Left renal pelvis (tissue), 4 donors: Measurements from ENCODE around the gene FBXL20. TPM values are rescaled to one million over a fixed set of nuclear protein-coding genes. Genes with fewer than 3 reads are reported as not detected.
"Not testable (repeated sequence)": the region's sequence is repeated elsewhere in the genome, so short reads cannot be mapped to it uniquely, and the experiment has no call there.

Experiments used
- DNase-seq, 4 donors: peaks; one replicate each; pipeline ENCODE4 v3.0.0-alpha.2; 2013; ENCODE audit warnings: low read depth in 4 of 4, low spot score in 3 of 4
- polyA plus RNA-seq, 4 donors: library from polyadenylated mRNA; unstranded; fragments of 120-200 nt; gene quantifications; one replicate each; pipeline ENCODE4 v1.2.1, GENCODE V29; 2013; ENCODE audit not compliant: insufficient read length in 4 of 4

FBXL20 gene
- polyA plus RNA-seq, 4 donors: 12.9 to 14.3 (median 13.6) TPM

DNA sequence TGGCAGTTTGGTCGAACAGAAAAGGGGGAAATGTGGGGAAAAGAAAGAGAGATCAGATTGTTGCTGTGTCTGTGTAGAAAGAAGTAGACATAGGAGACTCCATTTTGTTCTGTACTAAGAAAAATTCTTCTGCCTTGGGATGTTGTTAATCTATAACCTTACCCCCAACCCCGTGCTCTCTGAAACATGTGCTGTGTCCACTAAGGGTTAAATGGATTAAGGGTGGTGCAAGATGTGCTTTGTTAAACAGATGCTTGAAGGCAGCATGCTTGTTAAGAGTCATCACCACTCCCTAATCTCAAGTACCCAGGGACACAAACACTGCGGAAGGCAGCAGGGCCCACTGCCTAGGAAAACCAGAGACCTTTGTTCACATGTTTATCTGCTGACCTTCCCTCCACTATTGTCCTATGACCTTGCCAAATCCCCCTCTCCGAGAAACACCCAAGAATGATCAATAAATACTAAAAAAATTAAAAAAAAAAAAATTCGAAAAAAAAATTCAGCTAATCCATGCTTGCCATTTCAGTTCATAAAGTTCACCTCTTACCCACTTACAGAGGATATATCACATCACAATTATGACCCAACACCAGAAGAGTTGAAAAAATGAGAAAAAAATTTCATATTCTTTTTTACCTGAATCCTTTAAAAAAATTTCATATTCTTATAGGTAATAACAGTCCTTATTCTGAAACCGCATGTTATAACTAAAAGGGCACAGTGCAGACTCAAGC lies 67.2 kb downstream of the FBXL20 start:
- DNase-seq: not testable (repeated sequence)

- DNase-seq: no peak
Observed at GRCh38 chr17:39332092-39332491, 69.3 kb downstream of the FBXL20 start.

DNA sequence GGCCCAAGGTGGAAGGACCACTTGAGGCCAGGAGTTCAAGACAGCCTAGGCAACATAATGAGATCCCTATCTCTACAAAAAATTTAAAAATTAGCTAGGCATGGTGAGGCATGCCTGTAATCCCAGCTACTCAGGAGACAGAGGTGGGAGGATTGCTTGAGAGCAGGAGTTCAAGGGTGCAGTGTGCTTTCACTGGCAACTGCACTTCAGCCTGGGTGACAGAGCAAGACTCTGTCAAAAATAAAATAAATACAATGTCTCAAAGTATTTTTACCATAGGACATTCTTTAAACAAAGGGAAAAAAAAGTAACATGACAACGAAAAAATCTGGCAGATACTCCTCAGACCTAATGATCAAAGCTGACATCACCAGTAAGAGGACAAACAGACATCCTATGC lies 72.6 kb downstream of the FBXL20 start:
- DNase-seq: no peak

DNA sequence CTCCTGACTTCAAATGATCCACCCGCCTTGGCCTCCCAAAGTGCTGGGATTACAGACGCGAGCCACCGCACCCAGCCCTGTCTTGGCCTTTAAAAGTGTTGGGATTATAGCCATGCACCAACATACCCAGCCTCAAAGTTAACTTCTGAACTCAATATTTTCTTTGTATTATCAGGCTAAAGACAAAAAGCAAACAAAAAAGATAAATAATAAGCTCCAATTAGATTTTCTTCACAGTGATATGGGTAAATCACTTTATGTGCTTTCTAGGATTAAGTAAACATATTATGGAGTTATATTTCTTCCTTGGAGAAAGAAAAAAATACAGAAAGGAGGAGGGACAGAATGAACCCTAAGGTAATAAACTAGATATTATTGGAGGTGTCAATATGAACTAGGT lies 74.3 kb downstream of the FBXL20 start:
- DNase-seq: no peak

- no peak for DNase-seq
Observed at GRCh38 chr17:39325528-39326240, 75.7 kb downstream of the FBXL20 start.

DNA sequence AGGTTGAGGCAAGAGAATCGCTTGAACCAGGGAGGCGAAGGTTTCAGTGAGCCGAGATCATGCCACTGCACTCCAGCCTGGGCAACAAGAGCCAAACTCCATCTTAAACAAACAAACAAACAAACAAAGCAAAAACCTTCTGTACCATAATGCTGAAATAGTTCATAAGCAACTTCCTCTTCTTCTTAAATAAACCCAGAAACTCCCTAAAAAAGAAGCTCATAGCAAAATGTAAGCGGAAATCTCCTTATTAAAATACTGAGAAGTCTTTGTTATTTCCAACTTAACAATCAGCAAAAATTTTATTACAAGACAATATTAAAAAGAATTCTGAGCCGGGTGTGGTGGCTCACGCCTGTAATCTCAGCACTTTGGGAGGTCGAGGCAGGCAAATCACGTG lies 82.8 kb downstream of the FBXL20 start:
- no peak for DNase-seq

DNA sequence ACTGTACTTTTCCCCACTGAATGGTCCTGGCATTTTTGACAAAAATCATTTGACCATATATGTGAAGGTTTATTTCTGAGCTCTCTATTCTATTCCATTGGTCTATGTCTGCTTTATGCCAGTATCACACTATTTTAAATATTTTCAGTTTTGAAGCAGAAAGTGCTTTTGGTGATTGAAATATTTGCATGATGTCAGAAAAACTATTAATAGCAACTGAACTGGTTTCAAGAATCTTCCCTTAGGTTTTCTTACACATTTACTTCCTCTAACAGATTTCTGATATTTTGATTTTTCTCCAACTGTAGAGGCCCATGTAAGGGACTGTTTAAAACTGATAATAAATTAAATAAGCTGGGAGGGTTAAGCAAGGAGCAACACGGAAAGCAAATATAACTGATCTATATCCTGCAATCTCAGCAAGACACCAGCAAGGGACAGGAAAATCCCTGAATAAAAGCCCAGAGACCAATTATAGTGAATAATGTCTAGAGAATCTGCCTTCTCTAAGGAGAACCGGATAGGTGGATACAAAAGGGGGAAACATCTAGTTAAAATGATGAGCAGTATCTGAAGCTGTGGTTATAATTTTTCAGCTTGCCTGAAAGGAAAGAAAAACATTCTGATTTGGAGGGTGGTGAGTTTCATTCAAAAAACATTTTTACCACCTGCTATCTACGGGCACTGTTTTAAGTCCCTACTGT lies 94.8 kb downstream of the FBXL20 start:
- DNase-seq: no peak

DNA sequence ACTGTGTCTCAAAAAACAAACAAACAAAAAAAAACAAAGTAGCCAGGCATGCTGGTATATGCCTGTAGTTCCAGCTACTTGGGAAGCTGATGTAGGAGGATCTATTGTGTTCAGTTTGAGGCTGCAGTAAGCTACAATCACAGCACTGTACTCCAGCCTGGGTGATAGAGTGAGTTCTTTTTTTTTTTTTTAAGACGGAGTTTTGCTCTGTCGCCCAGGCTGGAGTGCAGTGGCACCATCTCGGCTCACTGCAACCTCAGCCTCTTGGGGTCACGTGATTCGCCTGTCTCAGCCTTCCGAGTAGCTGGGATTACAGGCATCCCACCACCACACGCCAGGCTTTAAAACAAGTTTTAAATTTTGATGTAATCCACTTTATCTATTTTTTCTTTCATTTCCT lies 95.4 kb downstream of the FBXL20 start:
- no peak for DNase-seq

- DNase-seq: no peak
Observed at GRCh38 chr17:39304188-39304587, 97.2 kb downstream of the FBXL20 start.

- no peak for DNase-seq
Observed at GRCh38 chr17:39294060-39294459, 107.4 kb downstream of the FBXL20 start.

DNA sequence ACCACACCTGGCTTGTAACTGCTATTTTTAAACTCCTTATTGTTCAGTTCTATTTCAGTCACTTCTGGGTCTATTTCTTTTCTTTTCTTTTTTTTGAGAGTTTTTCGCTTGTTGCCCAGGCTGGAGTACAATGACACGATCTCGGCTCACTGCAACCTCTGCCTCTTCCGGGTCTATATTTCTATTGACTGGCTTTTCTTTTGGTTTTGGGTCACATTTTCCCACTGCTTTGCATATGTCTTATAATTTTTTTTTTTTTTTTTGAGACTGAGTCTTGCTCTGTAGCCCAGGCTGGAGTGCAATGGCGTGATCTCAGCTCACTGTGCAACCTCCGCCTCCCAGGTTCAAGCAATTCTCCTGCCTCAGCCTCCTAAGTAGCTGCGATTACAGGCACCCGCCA lies 108.9 kb downstream of the FBXL20 start:
- DNase-seq: not testable (repeated sequence)

DNA sequence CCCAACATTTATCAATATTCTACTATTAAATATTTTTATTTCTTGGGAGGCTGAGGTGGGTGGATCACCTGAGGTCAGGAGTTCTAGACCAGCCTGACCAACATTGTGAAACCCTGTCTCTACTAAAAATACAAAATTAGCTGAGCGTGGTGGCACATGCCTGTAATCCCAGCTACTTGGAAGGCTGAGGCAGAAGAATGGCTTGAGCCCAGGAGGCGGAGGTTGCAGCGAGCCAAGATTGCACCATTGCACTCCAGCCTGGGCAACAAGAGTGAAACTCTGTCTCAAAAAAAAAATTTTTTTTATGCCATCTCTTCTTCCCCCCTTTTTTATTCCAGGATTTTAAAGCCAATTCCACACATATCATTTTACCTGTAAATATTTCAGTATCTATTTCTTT lies 114.9 kb downstream of the FBXL20 start:
- not testable (repeated sequence) for DNase-seq

DNA sequence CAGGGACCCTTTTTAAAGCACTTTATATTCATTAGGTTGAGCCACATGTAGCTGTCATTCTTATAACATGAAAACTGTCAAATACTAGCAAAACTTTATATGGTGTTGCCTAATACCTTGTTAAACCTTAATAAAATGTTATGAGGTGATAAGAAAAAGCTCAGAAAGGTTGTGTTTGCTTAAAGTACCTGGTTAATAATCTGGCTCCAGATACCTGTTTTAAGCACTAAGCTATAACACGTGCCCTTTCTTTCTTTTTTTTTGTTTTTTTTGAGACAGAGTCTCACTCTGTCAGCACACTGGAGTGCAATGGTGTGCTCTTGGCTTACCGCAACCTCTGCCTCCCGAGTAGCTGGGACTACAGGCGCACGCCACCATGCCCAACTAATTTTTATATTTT lies 116.7 kb downstream of the FBXL20 start:
- DNase-seq: no peak

GRCh38 chr17:39283896-39284295 lies 117.5 kb downstream of the FBXL20 start:
- DNase-seq: no peak

DNA sequence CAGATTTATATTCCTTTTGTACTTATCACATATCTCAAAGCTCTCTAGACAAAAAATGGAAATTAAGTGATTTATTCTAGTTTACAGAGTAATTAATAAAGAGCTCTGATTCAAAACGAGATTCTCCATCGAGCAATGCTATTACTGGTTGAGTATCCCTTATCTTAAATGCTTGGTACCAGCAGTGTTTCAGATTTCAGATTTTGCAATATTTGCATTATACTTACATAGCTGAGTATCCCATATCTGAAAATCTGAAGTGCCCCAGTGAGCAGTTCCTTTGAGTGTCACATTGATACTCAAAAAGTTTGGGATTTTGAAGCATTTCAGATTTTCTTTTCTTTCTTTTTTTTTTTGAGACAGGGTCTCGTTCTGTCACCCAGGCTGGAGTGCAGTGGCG lies 118.3 kb downstream of the FBXL20 start:
- DNase-seq: no peak

GRCh38 chr17:39281806-39282205 lies 119.6 kb downstream of the FBXL20 start:
- DNase-seq: no peak

DNA sequence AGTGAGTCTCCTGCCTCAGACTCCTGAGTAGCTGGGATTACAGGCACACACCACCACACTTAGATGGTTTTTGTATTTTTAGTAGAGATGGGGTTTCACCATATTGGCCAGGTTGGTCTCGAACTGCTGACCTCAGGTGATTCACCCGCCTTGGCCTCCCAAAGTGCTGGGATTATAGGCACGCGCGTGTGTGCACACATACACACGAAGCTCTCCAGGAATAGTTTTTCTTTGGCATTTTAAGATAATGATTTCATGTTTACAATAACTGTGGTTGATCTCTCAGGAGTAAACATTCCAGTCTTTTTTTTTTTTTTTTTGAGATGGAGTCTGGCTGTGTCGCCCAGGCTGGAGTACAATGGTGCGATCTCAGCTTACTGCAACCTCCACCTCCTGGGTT lies 123.2 kb downstream of the FBXL20 start:
- DNase-seq: not testable (repeated sequence)

- no peak for DNase-seq
Observed at GRCh38 chr17:39277110-39277509, 124.3 kb downstream of the FBXL20 start.

- DNase-seq: no peak
Observed at GRCh38 chr17:39276113-39276512, 125.3 kb downstream of the FBXL20 start.

DNA sequence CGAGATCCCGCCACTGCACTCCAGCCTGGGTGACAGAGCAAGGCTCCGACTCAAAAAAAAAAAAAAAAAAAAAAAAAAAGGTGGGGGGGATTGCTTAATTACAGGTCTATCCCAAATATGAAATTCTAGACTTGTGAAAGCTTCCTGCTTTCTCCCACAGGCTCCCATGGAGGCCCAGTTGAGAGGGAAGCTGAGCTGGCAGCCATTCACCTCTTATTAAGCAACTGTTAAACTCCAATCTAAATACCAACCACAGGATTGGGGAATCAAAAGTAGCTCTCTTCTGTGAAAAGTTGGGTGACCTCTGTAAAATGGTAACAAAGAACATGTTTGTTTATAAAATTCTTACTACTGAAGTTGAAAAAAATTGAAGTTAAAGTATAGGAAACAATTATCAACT lies 129.9 kb downstream of the FBXL20 start:
- no peak for DNase-seq

GRCh38 chr17:39270923-39271322 lies 130.5 kb downstream of the FBXL20 start:
- DNase-seq: no peak

DNA sequence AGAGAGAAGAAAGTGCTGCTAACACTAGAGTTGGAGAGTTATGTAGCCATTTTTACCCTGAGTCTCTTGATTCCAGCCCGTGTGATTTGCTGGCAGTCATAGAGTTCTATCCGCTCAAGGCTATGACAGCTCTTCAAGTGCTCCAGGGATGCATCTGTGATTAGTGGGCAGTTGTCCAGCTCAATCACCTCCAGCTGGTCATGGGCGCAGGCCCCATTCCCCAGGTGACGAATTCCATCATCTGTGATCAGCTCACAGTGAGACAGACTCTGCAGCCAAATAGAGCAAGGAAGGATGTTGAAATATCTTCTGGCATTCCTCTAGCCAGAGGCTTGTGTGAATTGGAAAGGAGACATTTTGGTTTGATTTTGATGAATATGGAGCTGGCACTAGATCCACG lies 137.3 kb downstream of the FBXL20 start:
- DNase-seq: no peak
